Measurements from ENCODE around the gene NR4A1.

- TF ChIP-seq CTCF (conservative IDR thresholded peaks at IDR 0.05; ENCODE audit: low read length), result no peak
- no peak for TF ChIP-seq EZH2phosphoT487 (IDR thresholded peaks at IDR 0.05; ENCODE audit: borderline replicate concordance)
Measured at GRCh38 chr12:52055731-52056711, 4.8 kb downstream of the NR4A1 start.
